Progenitor cell of endocrine pancreas (in vitro differentiated cells): ENCODE measurements around the gene GTF3C1. TPM values are rescaled to one million over a fixed set of nuclear protein-coding genes. Genes with fewer than 3 reads are reported as not detected.
A peak's percentile ranks its signal among the peaks of the same experiment; 100 is the strongest.

Source experiments
- DNase-seq: peaks from one replicate; pipeline ENCODE4 v3.0.0; 2021; ENCODE audit warnings: low spot score; ENCODE audit not compliant: unreplicated experiment
- H3K27ac Mint-ChIP-seq: 2 replicates; pipeline ENCODE4 v1.8.0; 2021; ENCODE audit warnings: mild to moderate bottlenecking, moderate library complexity, mixed read lengths
- H3K27me3 Mint-ChIP-seq: 2 replicates; pipeline ENCODE4 v1.8.0; 2021; ENCODE audit warnings: mixed read lengths
- H3K36me3 Mint-ChIP-seq: 2 replicates; pipeline ENCODE4 v1.8.0; 2022; ENCODE audit warnings: mixed read lengths; ENCODE audit not compliant: insufficient read depth
- H3K4me1 Mint-ChIP-seq: 2 replicates; pipeline ENCODE4 v1.8.0; 2021; ENCODE audit warnings: low read depth, mixed read lengths
- H3K4me3 Mint-ChIP-seq: 2 replicates; pipeline ENCODE4 v1.8.0; 2021; ENCODE audit warnings: low read depth, mild to moderate bottlenecking, moderate library complexity, mixed read lengths
- H3K9me3 Mint-ChIP-seq: 2 replicates; pipeline ENCODE4 v1.8.0; 2021; ENCODE audit warnings: low read depth, mixed read lengths
- long read RNA-seq: library from polyadenylated mRNA; unstranded; transcript quantifications from one replicate; pipeline ENCODE4 v2.0.0, GENCODE V29; 2020
- total RNA-seq: library from RNA; stranded (reverse); gene quantifications from 2 replicates; pipeline ENCODE4 v1.2.1, GENCODE V29; 2021
- TF ChIP-seq, protein P1 (sequence below): fragments of 200-600 bp; sonication (generic); IDR thresholded peaks from one replicate; pipeline ENCODE4 v1.5.0; 2021; ENCODE audit warnings: antibody characterized with exemption, mild to moderate bottlenecking; ENCODE audit not compliant: unreplicated experiment

Gene GTF3C1
- 105 and 106 TPM in 2 replicates for total RNA-seq
- long read RNA-seq, partial matches to known transcripts: 276 of 290 reads
- long read RNA-seq, other reads (novel, unspliced or antisense): 13 of 290 reads

DNA sequence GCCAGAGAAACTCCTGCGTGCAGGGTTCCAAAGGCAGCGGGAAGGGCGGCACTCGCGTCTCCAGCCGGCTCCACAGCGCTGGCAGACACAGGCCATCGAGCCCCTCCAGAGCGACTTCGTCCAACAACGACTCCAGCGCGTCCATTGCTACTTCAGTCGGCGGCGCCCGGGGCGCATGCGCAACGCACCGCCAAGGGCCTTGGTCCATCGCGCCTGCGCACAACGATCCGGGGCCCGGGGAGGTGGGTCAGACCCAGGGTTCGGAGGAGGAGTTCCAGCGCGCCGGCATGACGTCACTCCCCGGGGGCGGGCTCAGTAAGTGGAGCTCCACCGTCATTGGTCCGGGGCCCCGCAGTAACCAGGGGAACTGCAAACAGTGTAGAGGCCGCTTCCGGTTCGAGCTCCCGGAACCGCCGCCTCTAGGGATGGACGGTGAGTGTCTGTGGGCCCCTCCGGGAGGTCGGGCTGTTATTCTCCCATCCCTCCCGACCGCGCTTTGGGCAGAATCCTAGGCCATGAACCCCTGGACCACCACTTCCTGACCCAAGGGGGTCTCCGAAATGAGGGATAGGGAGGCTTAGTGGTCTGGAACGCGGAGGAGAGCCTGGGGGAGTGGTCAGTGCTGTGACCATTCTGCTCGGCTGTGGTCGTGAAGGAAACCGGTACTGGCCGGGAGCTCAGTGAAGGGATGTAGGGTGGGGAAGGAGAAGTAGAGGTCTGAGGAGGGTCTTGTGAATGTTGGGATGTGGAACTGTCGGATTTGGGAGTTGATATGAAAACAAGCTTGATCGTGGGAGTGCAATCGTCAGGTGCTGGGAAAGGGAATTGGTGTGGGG, at the start of gene GTF3C1, which contains the start of gene KATNIP:
Gene GTF3C1, minus strand, starts transcription at position 168 of the 836 bp plus-strand sequence. Its CDS starts 23 bp downstream, at position 145.
Gene KATNIP, plus strand, starts transcription at position 399 of the 836 bp plus-strand sequence. Its CDS starts 27 bp downstream, at position 426.
- Mint-ChIP-seq H3K4me1 (peaks cover 24% of the 10 kb centered on the region), H3K9me3 (no peaks in the 10 kb centered on the region), H3K27ac (peak within 1 kb of the TSS; percentile 97), H3K36me3 (peaks cover 6% of the 10 kb centered on the region), H3K4me3 (peak within 1 kb of the TSS; percentile 99), H3K27me3 (no peaks in the 10 kb centered on the region)
- DNase-seq: peak; percentile 100
- TF ChIP-seq, protein P1, sequence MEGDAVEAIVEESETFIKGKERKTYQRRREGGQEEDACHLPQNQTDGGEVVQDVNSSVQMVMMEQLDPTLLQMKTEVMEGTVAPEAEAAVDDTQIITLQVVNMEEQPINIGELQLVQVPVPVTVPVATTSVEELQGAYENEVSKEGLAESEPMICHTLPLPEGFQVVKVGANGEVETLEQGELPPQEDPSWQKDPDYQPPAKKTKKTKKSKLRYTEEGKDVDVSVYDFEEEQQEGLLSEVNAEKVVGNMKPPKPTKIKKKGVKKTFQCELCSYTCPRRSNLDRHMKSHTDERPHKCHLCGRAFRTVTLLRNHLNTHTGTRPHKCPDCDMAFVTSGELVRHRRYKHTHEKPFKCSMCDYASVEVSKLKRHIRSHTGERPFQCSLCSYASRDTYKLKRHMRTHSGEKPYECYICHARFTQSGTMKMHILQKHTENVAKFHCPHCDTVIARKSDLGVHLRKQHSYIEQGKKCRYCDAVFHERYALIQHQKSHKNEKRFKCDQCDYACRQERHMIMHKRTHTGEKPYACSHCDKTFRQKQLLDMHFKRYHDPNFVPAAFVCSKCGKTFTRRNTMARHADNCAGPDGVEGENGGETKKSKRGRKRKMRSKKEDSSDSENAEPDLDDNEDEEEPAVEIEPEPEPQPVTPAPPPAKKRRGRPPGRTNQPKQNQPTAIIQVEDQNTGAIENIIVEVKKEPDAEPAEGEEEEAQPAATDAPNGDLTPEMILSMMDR: no peak

DNA sequence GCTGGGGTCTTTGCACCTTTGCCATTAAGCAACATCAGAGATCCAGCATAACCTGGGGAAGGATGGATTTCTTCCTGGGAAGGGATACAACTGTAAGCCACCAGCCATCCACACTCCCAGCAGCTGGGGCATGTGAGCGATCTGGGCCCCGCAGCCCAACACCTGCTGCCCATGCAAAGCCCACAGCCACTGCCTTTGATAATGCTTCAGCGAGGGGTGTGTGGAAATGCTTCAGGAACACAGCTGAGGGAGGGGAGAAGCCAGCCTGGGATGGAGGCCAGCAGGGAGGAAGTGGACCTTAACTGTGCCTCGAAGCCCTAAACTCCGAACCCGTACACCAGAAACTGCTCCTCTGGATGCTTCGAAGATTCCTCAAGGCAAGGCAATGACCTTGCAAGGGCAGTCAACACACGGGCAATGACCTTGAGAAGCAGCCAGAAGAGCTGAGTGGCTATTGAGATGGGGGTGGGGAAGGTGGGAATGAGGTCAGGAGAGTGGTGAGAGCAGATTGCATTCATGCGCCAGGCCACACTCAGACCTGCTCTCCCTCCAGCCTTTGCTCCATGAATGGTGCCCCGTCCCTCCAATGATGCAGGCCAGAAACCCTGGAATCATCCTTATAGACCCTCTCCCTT, 49.3 kb upstream of the GTF3C1 start:
- Mint-ChIP-seq H3K4me1 (peaks cover 17% of the 10 kb centered on the region), H3K27ac (no peak overlapping the region)

GRCh38 chr16:27598220-27598619, 48.5 kb upstream of the GTF3C1 start:
- no peak overlapping the region for H3K4me3 Mint-ChIP-seq
- no peaks in the 10 kb centered on the region for H3K9me3 Mint-ChIP-seq
- peaks cover 2% of the 10 kb centered on the region for H3K36me3 Mint-ChIP-seq
- TF ChIP-seq, protein P1: no peak
- H3K27me3 Mint-ChIP-seq: no peaks in the 10 kb centered on the region
- no peak for DNase-seq
- H3K27ac Mint-ChIP-seq: no peak overlapping the region
- H3K4me1 Mint-ChIP-seq: peaks cover 17% of the 10 kb centered on the region

More for the DNA sequence above, 49.3 kb upstream of the GTF3C1 start:
- DNase-seq: no peak
- no peak overlapping the region for H3K4me3 Mint-ChIP-seq
- TF ChIP-seq, protein P1: no peak
- peaks cover 2% of the 10 kb centered on the region for H3K36me3 Mint-ChIP-seq
- no peaks in the 10 kb centered on the region for H3K27me3 Mint-ChIP-seq
- H3K9me3 Mint-ChIP-seq: no peaks in the 10 kb centered on the region

DNA sequence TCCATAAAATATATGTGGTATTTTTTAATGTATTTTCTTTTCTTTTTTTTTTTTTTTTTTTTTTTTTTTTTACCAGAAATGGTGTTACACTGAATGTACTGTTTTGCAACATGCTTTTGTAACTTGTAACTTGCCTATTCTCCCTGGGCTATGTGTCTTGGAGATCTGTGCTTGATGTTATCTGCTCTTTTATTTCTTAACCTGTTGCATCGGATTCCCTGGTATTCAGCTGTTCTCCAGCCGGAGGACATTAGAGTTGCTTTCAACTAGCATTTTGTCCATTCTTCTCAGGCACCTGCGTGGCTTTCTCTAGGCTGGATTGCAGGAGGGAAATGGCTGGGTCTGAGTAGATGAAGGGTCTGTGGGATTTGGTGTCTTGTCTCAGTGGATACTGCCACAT, 47.6 kb upstream of the GTF3C1 start:
- Mint-ChIP-seq H3K36me3 (peaks cover 2% of the 10 kb centered on the region), H3K27ac (no peak overlapping the region), H3K9me3 (no peaks in the 10 kb centered on the region), H3K4me1 (peaks cover 17% of the 10 kb centered on the region), H3K27me3 (no peaks in the 10 kb centered on the region), H3K4me3 (no peak overlapping the region)
- TF ChIP-seq, protein P1: no peak
- DNase-seq: no peak

GRCh38 chr16:27596411-27596810, 46.7 kb upstream of the GTF3C1 start:
- Mint-ChIP-seq H3K9me3 (no peaks in the 10 kb centered on the region), H3K27me3 (no peaks in the 10 kb centered on the region), H3K4me1 (peaks cover 17% of the 10 kb centered on the region), H3K36me3 (peaks cover 3% of the 10 kb centered on the region), H3K4me3 (no peak overlapping the region), H3K27ac (no peak overlapping the region)
- no peak for DNase-seq
- TF ChIP-seq, protein P1: no peak
